A549 (cell line): ENCODE measurements around the gene PPM1G. TPM values are rescaled to one million over a fixed set of nuclear protein-coding genes. Genes with fewer than 3 reads are reported as not detected.

Experiments
- ATAC-seq, 2 experiments: fragments of 200-7000 bp in 1 of 2; fragments of >200 bp in 1 of 2; cut with Nextera tagmentation in 1 of 2; cut with Tn5 transposase in 1 of 2; 3 replicates each; pipeline versions ENCODE4 v1.8.0 to v1.9.1; 2018 to 2020; ENCODE audit warnings: mild to moderate bottlenecking in 1 of 2, moderate library complexity in 1 of 2
- CTCF ChIA-PET: fragments of 300-600 bp; sonication (Branson Sonifier 250); formaldehyde crosslinking; extraction: SDS; loops from one replicate; lab custom pipeline; 2021; ENCODE audit warnings: antibody characterized with exemption, inconsistent platforms; lab: Yijun Ruan, JAX
- POLR2A ChIA-PET: fragments of 350-600 bp; formaldehyde crosslinking; extraction: SDS; loops from one replicate; lab custom pipeline; 2021; ENCODE audit warnings: antibody characterized with exemption, inconsistent platforms; lab: Yijun Ruan, JAX
- DNase-seq, 2 experiments: peaks; one replicate each; pipeline versions ENCODE4 v3.0.0 to v3.0.0-alpha.2; 2011 to 2016; ENCODE audit warnings: low read depth in 1 of 2, low spot score in 1 of 2
- FAIRE-seq: peaks from 2 replicates; lab custom pipeline; 2011; peaks lifted over from hg19 to GRCh38; lab: Jason Lieb, UNC
- H3K27ac ChIP-seq, 2 experiments: fragments of >200 bp; sonication (Bioruptor Twin); formaldehyde crosslinking; 3 replicates each; pipeline ENCODE4 v1.5.1; 2016 to 2017
- H3K4me1 ChIP-seq: fragments of >200 bp; sonication (Bioruptor Twin); formaldehyde crosslinking; 3 replicates; pipeline ENCODE4 v1.6.1; 2016
- H3K4me2 ChIP-seq: fragments of >200 bp; sonication (Bioruptor Twin); formaldehyde crosslinking; 3 replicates; pipeline ENCODE4 v1.6.1; 2016
- H3K4me3 ChIP-seq: fragments of >200 bp; sonication (Bioruptor Twin); formaldehyde crosslinking; 3 replicates; pipeline ENCODE4 v1.5.1; 2016
- H3K9me3 ChIP-seq: fragments of >200 bp; sonication (Bioruptor Twin); formaldehyde crosslinking; 3 replicates; pipeline ENCODE4 v1.6.1; 2016
- ATOH8 ChIP-seq: fragments of 250-450 bp; sonication (Bioruptor Pico); IDR thresholded peaks from 2 replicates; pipeline ENCODE4 v1.5.0; 2020; ENCODE audit warnings: low read depth, mild to moderate bottlenecking, moderate library complexity
- BHLHE40 ChIP-seq: IDR thresholded peaks from 2 replicates; pipeline ENCODE4 v1.6.1; 2012; ENCODE audit warnings: low read depth, low read length, inconsistent platforms
- E2F6 ChIP-seq: IDR thresholded peaks from 2 replicates; pipeline ENCODE4 v1.6.1; 2012; ENCODE audit warnings: low read depth, borderline replicate concordance
- HMGXB4 ChIP-seq: fragments of 250-450 bp; sonication (Bioruptor Pico); IDR thresholded peaks from 2 replicates; pipeline ENCODE4 v1.5.0; 2021; ENCODE audit warnings: mild to moderate bottlenecking, moderate library complexity, borderline replicate concordance
- HOXB13 ChIP-seq: fragments of 250-450 bp; sonication (Bioruptor Pico); IDR thresholded peaks from 2 replicates; pipeline ENCODE4 v1.5.0; 2020; ENCODE audit warnings: low read depth, mild to moderate bottlenecking, moderate library complexity
- KDM5A ChIP-seq: fragments of 200-600 bp; sonication (generic); IDR thresholded peaks from 2 replicates; pipeline ENCODE4 v1.6.1; 2016; ENCODE audit warnings: antibody characterized with exemption, mild to moderate bottlenecking
- MAFK ChIP-seq: fragments of 450-650 bp; IDR thresholded peaks from 2 replicates; pipeline ENCODE4 v1.6.1; 2014; ENCODE audit not compliant: partially characterized antibody
- MAZ ChIP-seq: fragments of 150-350 bp; IDR thresholded peaks from 2 replicates; pipeline ENCODE4 v1.6.1; 2014; ENCODE audit warnings: antibody characterized with exemption, low read depth, low read length, borderline replicate concordance
- MYC ChIP-seq: IDR thresholded peaks from 2 replicates; pipeline ENCODE4 v1.6.1; 2012; ENCODE audit warnings: mild to moderate bottlenecking, inconsistent platforms, low read length, improper control_type of control experiment, borderline replicate concordance
- POLR2A ChIP-seq: IDR thresholded peaks from 2 replicates; pipeline ENCODE4 v1.6.1; 2012; ENCODE audit warnings: mild to moderate bottlenecking, low read length
- RAD21 ChIP-seq, 2 experiments: fragments of >200 bp in 1 of 2; sonication (Bioruptor Twin) in 1 of 2; formaldehyde crosslinking in 1 of 2; IDR thresholded peaks in 1 of 2; conservative IDR thresholded peaks in 1 of 2; 2 replicates in 1 of 2; 3 replicates in 1 of 2; pipeline ENCODE4 v1.6.1; 2012 to 2018; ENCODE audit warnings: inconsistent platforms in 1 of 2
- RFX5 ChIP-seq: fragments of 450-650 bp; IDR thresholded peaks from 2 replicates; pipeline ENCODE4 v1.7.1; 2014; ENCODE audit warnings: antibody characterized with exemption, mild to moderate bottlenecking, moderate library complexity
- USF2 ChIP-seq: fragments of 450-650 bp; IDR thresholded peaks from 2 replicates; pipeline ENCODE4 v1.6.1; 2014; ENCODE audit warnings: antibody characterized with exemption
- ZNF302 ChIP-seq: fragments of 250-450 bp; sonication (Bioruptor Pico); IDR thresholded peaks from 2 replicates; pipeline ENCODE4 v1.9.0; 2021; ENCODE audit warnings: inconsistent platforms, mild to moderate bottlenecking, moderate library complexity
- WGBS: methylation state at CpG from one replicate; pipeline ENCODE4 v1.1.6; 2017; ENCODE audit errors: missing lambda C conversion rate; 5-methylcytosine and 5-hydroxymethylcytosine counted together
- polyA plus RNA-seq, 4 experiments: library from polyadenylated mRNA; depleted of rRNA in 3 of 4; stranded (reverse); fragments of >200 nt; fragmentation: RNase III in 1 of 4; extraction: RNeasy Plus Mini Kit Qiagen cat#74134 plus additional on column Dnase treatment in 1 of 4; gene quantifications; 2 replicates in 3 of 4; 3 replicates in 1 of 4; pipeline ENCODE4 v1.2.3, GENCODE V29; 2011 to 2017

PPM1G gene
- polyA plus RNA-seq, 2 of the 4 experiments (the other 2 are of a cell fraction) = 129 to 230 TPM

GRCh38 chr2:27351802-27352598 is 57.4 kb downstream of the PPM1G start:
- FAIRE-seq (no peak), ATAC-seq (no peak), DNase-seq (no peak)
- no peak for TF ChIP-seq BHLHE40
- TF ChIP-seq E2F6 = no peak
- TF ChIP-seq MAFK = peak; percentile 71
- H3K4me1 ChIP-seq = peaks cover 19% of the 10 kb centered on the region
- ChIA-PET POLR2A (no interaction called here), CTCF (interaction anchor here (0.9 to 3.3 kb wide), 13 partner anchors 8 to 277 kb away, joined by 3 to 16 read pairs (median 4); partner anchors contain the start of genes CCDC121, EIF2B4, GPN1 and SNX17)
- no peak overlapping the region for H3K4me3 ChIP-seq
- H3K9me3 ChIP-seq = no peaks in the 10 kb centered on the region
- 89% methylated on average over 6 of the region's 6 CpGs for WGBS
- H3K4me2 ChIP-seq = no peak overlapping the region
- no peak overlapping the region for H3K27ac ChIP-seq

- Histone ChIP-seq H3K9me3 (no peaks in the 10 kb centered on the region), H3K4me2 (no peak overlapping the region), H3K27ac (no peak overlapping the region), H3K4me1 (peaks cover 17% of the 10 kb centered on the region), H3K4me3 (no peak overlapping the region)
- POLR2A ChIA-PET = no interaction called here
- no peak for FAIRE-seq
- DNase-seq = no peak
- 86% methylated on average over 7 of the region's 7 CpGs for WGBS
- ATAC-seq = no peak
- no peak for TF ChIP-seq POLR2A
- peak; percentile 56 for TF ChIP-seq MAFK
- CTCF ChIA-PET = interaction anchor here (1.0 to 1.9 kb wide), 5 partner anchors 10 to 70 kb away, joined by 3 to 5 read pairs (median 3); partner anchors contain the start of gene UCN
These were observed 59.2 kb downstream of the PPM1G start for GRCh38 chr2:27350106-27350693.

- ATAC-seq (no peak; a peak in 1 of 6 replicates), DNase-seq (no peak)
- Histone ChIP-seq H3K4me1 (no peaks in the 10 kb centered on the region), H3K4me2 (no peak overlapping the region)
- TF ChIP-seq HMGXB4 (CRISPR knock-in tag) (no peak), HOXB13 (no peak), ZNF302 (CRISPR knock-in tag) (no peak), MYC (no peak), KDM5A (no peak), USF2 (no peak), RAD21 (conservative IDR thresholded peaks at IDR 0.05 in 1 of 2, IDR thresholded peaks at IDR 0.05 in 1 of 2) (no peak), BHLHE40 (no peak), RFX5 (no peak), E2F6 (no peak), ATOH8 (no peak), MAZ (no peak)
- TF ChIP-seq, all 56 proteins: peak for 0
- ChIA-PET CTCF (interaction anchor here (0.7 to 1.8 kb wide), 3 partner anchors 8 to 24 kb away, joined by 3 to 5 read pairs (median 5); partner anchors contain the start of genes GTF3C2 and MPV17), POLR2A (interaction anchor here (1.3 kb wide), 1 partner anchor 9 kb away, joined by 6 read pairs; the partner anchor contains the start of gene GTF3C2)
- FAIRE-seq = no peak
- no peaks in the 10 kb centered on the region for H3K9me3 ChIP-seq
- 100% methylated on average over 2 of the region's 2 CpGs for WGBS
- no peak overlapping the region for H3K4me3 ChIP-seq
- H3K27ac ChIP-seq = no peak overlapping the region
These were observed 61.8 kb downstream of the PPM1G start for GRCh38 chr2:27347641-27348040.
